H1 (cell line): Measurements from ENCODE around the gene LRRC61. TPM values are rescaled to one million over a fixed set of nuclear protein-coding genes. Genes with fewer than 3 reads are reported as not detected.
A peak's percentile ranks its signal among the peaks of the same experiment; 100 is the strongest.

ENCODE experiments used
- CTCF ChIA-PET: fragments of 300-600 bp; sonication (Branson Sonifier 250); formaldehyde crosslinking; loops from one replicate; lab custom pipeline; 2021; ENCODE audit not compliant: partially characterized antibody; lab: Charles Lee
- POLR2A ChIA-PET: fragments of 300-600 bp; sonication (Branson Sonifier 250); formaldehyde crosslinking; loops from one replicate; lab custom pipeline; 2021; ENCODE audit warnings: inconsistent platforms; ENCODE audit not compliant: partially characterized antibody; lab: Charles Lee
- DNase-seq, 2 experiments: peaks; one replicate each; pipeline versions ENCODE4 v3.0.0 to v3.0.0-alpha.2; 2010 to 2022; ENCODE audit warnings: low spot score in 2 of 2, low read depth in 1 of 2, mixed read lengths in 1 of 2
- FAIRE-seq: peaks from 2 replicates; lab custom pipeline; 2011; peaks lifted over from hg19 to GRCh38; lab: Jason Lieb, UNC
- H2AFZ ChIP-seq: 2 replicates; pipeline ENCODE4 v1.8.1; 2012; ENCODE audit warnings: low read length, inconsistent platforms
- H2AK5ac ChIP-seq: 2 replicates; pipeline ENCODE4 v1.6.1; 2013; ENCODE audit warnings: low read depth, low read length
- H2BK120ac ChIP-seq: replicated peaks from 2 replicates; pipeline ENCODE3; 2013; ENCODE audit warnings: low read depth, low read length, inconsistent platforms
- H2BK12ac ChIP-seq: 2 replicates; pipeline ENCODE4 v1.6.1; 2013; ENCODE audit warnings: low read depth, low read length
- H2BK15ac ChIP-seq: 2 replicates; pipeline ENCODE4 v1.6.1; 2013; ENCODE audit warnings: low read length
- H2BK20ac ChIP-seq: 2 replicates; pipeline ENCODE4 v1.6.1; 2013; ENCODE audit warnings: low read length
- H2BK5ac ChIP-seq: 2 replicates; pipeline ENCODE4 v1.6.1; 2013; ENCODE audit warnings: low read depth, low read length
- H3K14ac ChIP-seq: 2 replicates; pipeline ENCODE4 v1.6.1; 2013; ENCODE audit warnings: inconsistent platforms; ENCODE audit not compliant: insufficient read length
- H3K18ac ChIP-seq: 2 replicates; pipeline ENCODE4 v1.6.1; 2013; ENCODE audit warnings: low read length; ENCODE audit errors: extremely low read depth
- H3K23ac ChIP-seq: 2 replicates; pipeline ENCODE4 v1.6.1; 2013; ENCODE audit warnings: inconsistent platforms; ENCODE audit not compliant: insufficient read length
- H3K23me2 ChIP-seq: 2 replicates; pipeline ENCODE4 v1.6.1; 2013; ENCODE audit warnings: low read depth, low read length
- H3K27ac ChIP-seq: 2 replicates; pipeline ENCODE4 v1.6.1; 2011; ENCODE audit warnings: low read depth, low read length, inconsistent platforms
- H3K27me3 ChIP-seq, 4 experiments: replicated peaks in 1 of 4; 1 replicate in 1 of 4; 2 replicates in 3 of 4; pipeline versions ENCODE4 v1.6.1 to v1.8.1; 2011 to 2013; ENCODE audit warnings: low read length in 3 of 4, mild to moderate bottlenecking in 3 of 4, inconsistent platforms in 2 of 4, mixed read lengths in 2 of 4, moderate library complexity in 1 of 4; ENCODE audit not compliant: control insufficient read depth in 3 of 4, insufficient read depth in 3 of 4; ENCODE audit errors: extremely low read depth in 1 of 4
- H3K36me3 ChIP-seq, 4 experiments: 2 replicates each; pipeline versions ENCODE4 v1.6.1 to v1.8.1; 2011 to 2013; ENCODE audit warnings: mild to moderate bottlenecking in 4 of 4, low read length in 3 of 4, moderate library complexity in 2 of 4, control low read depth in 1 of 4, inconsistent platforms in 1 of 4; ENCODE audit not compliant: insufficient read depth in 4 of 4, control insufficient read depth in 2 of 4
- H3K4ac ChIP-seq: replicated peaks from 2 replicates; pipeline ENCODE3; 2013; ENCODE audit warnings: low read length, low read depth, mixed read lengths, inconsistent platforms; ENCODE audit not compliant: insufficient read length
- H3K4me1 ChIP-seq, 4 experiments: replicated peaks in 1 of 4; 1 replicate in 1 of 4; 2 replicates in 3 of 4; pipeline versions ENCODE4 v1.6.1 to v1.8.1; 2011 to 2013; ENCODE audit warnings: low read length in 3 of 4, inconsistent platforms in 2 of 4, mixed read lengths in 1 of 4; ENCODE audit not compliant: insufficient read depth in 4 of 4, control insufficient read depth in 3 of 4
- H3K4me2 ChIP-seq, 2 experiments: 2 replicates each; pipeline versions ENCODE4 v1.6.1 to v1.8.1; 2011 to 2013; ENCODE audit warnings: low read depth in 2 of 2, low read length in 2 of 2, control low read depth in 1 of 2, inconsistent platforms in 1 of 2, mild to moderate bottlenecking in 1 of 2; ENCODE audit not compliant: insufficient read depth in 1 of 2
- H3K4me3 ChIP-seq, 4 experiments: fragments of 200-600, 300-600 bp in 1 of 4; sonication (generic), shearing (Covaris generic), sonication (Bioruptor Twin) in 1 of 4; 2 replicates each; pipeline versions ENCODE4 v1.5.1 to v1.8.1; 2011 to 2016; ENCODE audit warnings: low read length in 4 of 4, low read depth in 3 of 4, control low read depth in 2 of 4, inconsistent platforms in 2 of 4, mild to moderate bottlenecking in 2 of 4, mixed read lengths in 1 of 4, moderate library complexity in 1 of 4; ENCODE audit not compliant: insufficient read depth in 2 of 4; ENCODE audit errors: extremely low read depth in 1 of 4
- H3K56ac ChIP-seq: replicated peaks from 2 replicates; pipeline ENCODE3; 2013; ENCODE audit warnings: low read depth, mild to moderate bottlenecking, mixed read lengths, low read length, inconsistent platforms; ENCODE audit not compliant: insufficient read length
- H3K79me1 ChIP-seq: 2 replicates; pipeline ENCODE4 v1.6.1; 2013; ENCODE audit warnings: low read depth, low read length, control low read depth
- H3K79me2 ChIP-seq, 2 experiments: 2 replicates each; pipeline versions ENCODE4 v1.6.1 to v1.8.1; 2012 to 2013; ENCODE audit warnings: low read length in 2 of 2, mild to moderate bottlenecking in 2 of 2, inconsistent platforms in 1 of 2; ENCODE audit not compliant: insufficient read depth in 2 of 2, control insufficient read depth in 1 of 2
- H3K9ac ChIP-seq, 4 experiments: replicated peaks in 1 of 4; 1 replicate in 1 of 4; 2 replicates in 3 of 4; pipeline versions ENCODE4 v1.6.1 to v1.8.1; 2011 to 2013; ENCODE audit warnings: low read depth in 3 of 4, low read length in 3 of 4, control low read depth in 2 of 4, mild to moderate bottlenecking in 2 of 4, moderate library complexity in 2 of 4, inconsistent platforms in 1 of 4; ENCODE audit errors: extremely low read depth in 1 of 4
- H3K9me3 ChIP-seq, 2 experiments: 2 replicates each; pipeline versions ENCODE4 v1.6.1 to v1.8.1; 2012 to 2013; ENCODE audit warnings: mild to moderate bottlenecking in 2 of 2, moderate library complexity in 2 of 2, control low read depth in 1 of 2, inconsistent platforms in 1 of 2, low read depth in 1 of 2, low read length in 1 of 2, mixed read lengths in 1 of 2; ENCODE audit not compliant: insufficient read depth in 2 of 2
- H4K20me1 ChIP-seq, 2 experiments: replicated peaks in 1 of 2; 2 replicates each; pipeline versions ENCODE3 to v1.8.1; 2011 to 2013; ENCODE audit warnings: inconsistent platforms in 2 of 2, low read length in 2 of 2, mild to moderate bottlenecking in 1 of 2; ENCODE audit not compliant: insufficient read depth in 2 of 2, control insufficient read depth in 1 of 2
- H4K5ac ChIP-seq: 2 replicates; pipeline ENCODE4 v1.6.1; 2013; ENCODE audit warnings: low read length, low read depth, mixed read lengths, inconsistent platforms; ENCODE audit not compliant: insufficient read length
- H4K8ac ChIP-seq: 2 replicates; pipeline ENCODE4 v1.8.0; 2013; ENCODE audit warnings: mild to moderate bottlenecking, moderate library complexity, low read length, inconsistent platforms; ENCODE audit not compliant: insufficient read depth; ENCODE audit errors: extremely low read depth
- H4K91ac ChIP-seq: replicated peaks from 2 replicates; pipeline ENCODE3; 2013; ENCODE audit warnings: low read length, mixed read lengths, inconsistent platforms; ENCODE audit not compliant: insufficient read length
- WGBS, 2 experiments: shearing (Covaris generic) in 1 of 2; methylation state at CpG; one replicate each; pipeline versions ENCODE4 v1.1.6 to v1.1.7; 2013 to 2015; ENCODE audit warnings: low lambda C conversion rate in 2 of 2, mixed read lengths in 2 of 2, inconsistent platforms in 1 of 2, low coverage in 1 of 2, missing lambda C conversion rate in 1 of 2; ENCODE audit not compliant: insufficient replicate concordance in 2 of 2, insufficient coverage in 1 of 2, insufficient read length in 1 of 2; ENCODE audit errors: extremely low coverage in 1 of 2, missing lambda C conversion rate in 1 of 2; 5-methylcytosine and 5-hydroxymethylcytosine counted together
- polyA plus RNA-seq, 7 experiments: library from polyadenylated mRNA; depleted of rRNA in 3 of 7; stranded (reverse) in 5 of 7; unstranded in 2 of 7; fragments of >200 nt in 5 of 7; fragments of 200-250 nt in 2 of 7; gene quantifications; 1 replicate in 5 of 7; 2 replicates in 1 of 7; 4 replicates in 1 of 7; pipeline versions ENCODE4 v1.2.1 to v1.2.3, GENCODE V29; 2011 to 2013; ENCODE audit warnings: missing spikeins in 2 of 7, mixed read lengths in 2 of 7
- total RNA-seq: library from RNA; stranded (reverse); fragmentation: NEBNext Ultra II Directional; extraction: Animal tissue kit (Norgen Biotek cat#: 25700); gene quantifications from 2 replicates; pipeline ENCODE4 v1.2.1, GENCODE V29; 2021

The LRRC61 gene
- total and polyA plus RNA-seq, 2 of the 8 experiments (the other 6 are each of a cell fraction or from before 2014, with no cell fraction given), result 0.73 to 44.8 TPM

GRCh38 chr7:150340024-150340749, 17.0 kb downstream of the LRRC61 start:
- Histone ChIP-seq H2AFZ (no peak overlapping the region), H3K9me3 (peaks cover 0 to 11% of the 10 kb centered on the region in 2 experiments; a peak in 2 of 4 replicates), H3K4me1 (peaks cover 15 to 65% (median 38%) of the 10 kb centered on the region in 4 experiments), H3K9ac (peak overlapping the region in 3 of 4 experiments; percentile 6 to 28 (median 9); a peak in 2 of 7 replicates), H3K27me3 (peaks cover 0 to 26% (median 20%) of the 10 kb centered on the region in 4 experiments; a peak in 6 of 7 replicates), H3K79me1 (peaks cover 6% of the 10 kb centered on the region), H2BK5ac (peak overlapping the region; percentile 80; the same call in 1 of the 2 replicates), H3K4me2 (peak overlapping the region; percentile 95 to 98), H4K20me1 (peaks cover 9 to 18% of the 10 kb centered on the region in 2 experiments), H3K23me2 (peaks cover 17% of the 10 kb centered on the region), H2BK120ac (no peak overlapping the region), H4K8ac (peak overlapping the region; percentile 77; the same call in 1 of the 2 replicates), H3K36me3 (peaks cover 0 to 25% (median 6%) of the 10 kb centered on the region in 4 experiments; a peak in 4 of 8 replicates), H4K5ac (no peak overlapping the region), H2BK12ac (0 out of 2 replicates have a peak overlapping the region, but pooled peaks have one; percentile 80), H3K14ac (no peak overlapping the region), H2BK20ac (no peak overlapping the region), H3K4ac (peak overlapping the region; percentile 90), H3K23ac (no peak overlapping the region), H3K79me2 (peaks cover 0 to 22% of the 10 kb centered on the region in 2 experiments; a peak in 2 of 4 replicates), H3K27ac (no peak overlapping the region), H3K18ac (peak overlapping the region; percentile 55; the same call in 1 of the 2 replicates), H3K56ac (no peak overlapping the region), H4K91ac (peak overlapping the region; percentile 81), H2AK5ac (no peak overlapping the region; the same call in 1 of the 2 replicates), H2BK15ac (0 out of 2 replicates have a peak overlapping the region, but pooled peaks have one; percentile 18), H3K4me3 (peak overlapping the region; percentile 84 to 94 (median 85))
- FAIRE-seq (no peak), DNase-seq (no peak)
- ChIA-PET CTCF (interaction anchor here (0.6 to 1.7 kb wide), 7 partner anchors 16 to 558 kb away, joined by 3 to 5 read pairs (median 3); a partner anchor contains a TSS), POLR2A (interaction anchor here (0.6 to 7.6 kb wide), 12 partner anchors 8 to 78 kb away, joined by 3 to 76 read pairs (median 4); partner anchors contain the start of gene REPIN1)
- WGBS, 2 experiments, result 7% methylated on average over 37 of the region's 39 CpGs; no CpG with 5 or more reads in 1 of the 2 experiments
